NCI-H146 (cell line): ENCODE data around the gene SERINC2.
"Not testable (repeated sequence)": the region's sequence is repeated elsewhere in the genome, so short reads cannot be mapped to it uniquely, and the experiment has no call there.

ENCODE experiments used
- DNase-seq: peaks from one replicate; lab custom pipeline; 2025; lab: John Stamatoyannopoulos, UW

Gene SERINC2

DNA sequence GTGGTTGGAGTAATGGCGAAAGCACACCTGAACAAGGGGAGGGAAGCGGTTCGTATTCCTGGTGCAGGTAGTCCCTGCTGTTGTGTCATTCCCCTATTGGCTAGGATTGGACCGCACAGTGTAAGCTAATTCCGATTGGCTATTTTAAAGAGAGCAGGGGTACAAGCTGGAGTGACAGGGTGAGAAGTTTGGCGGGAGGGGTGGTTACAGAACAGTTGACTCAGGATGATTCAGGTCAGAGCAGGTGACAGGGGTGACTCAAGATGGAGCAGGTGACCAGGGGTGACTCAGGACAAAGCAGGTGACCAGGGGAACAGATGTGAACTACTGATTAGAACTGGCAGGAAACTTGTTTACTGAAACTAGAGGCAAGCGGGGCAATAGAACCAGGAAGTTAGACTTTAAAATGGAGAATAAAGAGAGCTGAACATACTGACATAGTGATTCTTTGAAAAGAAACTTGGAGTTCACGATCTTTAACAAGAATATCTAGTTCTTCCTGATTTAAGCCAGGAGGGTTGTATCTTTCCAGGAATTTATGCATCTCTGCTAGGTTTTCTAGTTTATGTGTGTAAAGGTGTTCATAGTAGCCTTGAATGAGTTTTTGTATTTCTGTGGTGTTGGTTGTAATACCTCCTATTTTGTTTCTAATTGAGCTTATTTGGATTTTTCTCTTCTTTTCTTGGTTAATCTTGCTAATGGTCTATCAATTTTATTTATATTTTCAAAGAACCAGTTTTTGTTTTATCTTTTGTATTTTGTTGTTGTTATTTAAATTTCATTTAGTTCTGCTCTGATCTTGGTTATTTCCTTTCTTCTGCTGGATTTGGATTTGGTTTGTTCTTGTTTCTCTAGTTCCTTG, 58.7 kb downstream of the SERINC2 start:
- DNase-seq: not testable (repeated sequence)

DNA sequence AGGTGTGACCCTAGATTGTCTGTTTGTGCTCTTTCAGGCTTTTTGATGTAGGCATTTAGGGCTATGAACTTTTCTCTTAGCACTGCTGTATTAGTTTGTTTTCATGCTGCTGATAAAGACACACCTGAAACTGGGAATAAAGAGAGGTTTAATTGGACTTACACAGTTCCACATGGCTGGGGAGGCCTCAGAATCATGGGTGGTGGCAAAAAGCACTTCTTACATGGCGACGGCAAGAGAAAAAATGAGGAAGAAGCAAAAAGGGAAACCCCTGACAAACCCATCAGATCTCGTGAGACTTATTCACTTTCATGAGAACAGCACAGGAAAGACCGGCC, 59.3 kb downstream of the SERINC2 start:
- not testable (repeated sequence) for DNase-seq

DNA sequence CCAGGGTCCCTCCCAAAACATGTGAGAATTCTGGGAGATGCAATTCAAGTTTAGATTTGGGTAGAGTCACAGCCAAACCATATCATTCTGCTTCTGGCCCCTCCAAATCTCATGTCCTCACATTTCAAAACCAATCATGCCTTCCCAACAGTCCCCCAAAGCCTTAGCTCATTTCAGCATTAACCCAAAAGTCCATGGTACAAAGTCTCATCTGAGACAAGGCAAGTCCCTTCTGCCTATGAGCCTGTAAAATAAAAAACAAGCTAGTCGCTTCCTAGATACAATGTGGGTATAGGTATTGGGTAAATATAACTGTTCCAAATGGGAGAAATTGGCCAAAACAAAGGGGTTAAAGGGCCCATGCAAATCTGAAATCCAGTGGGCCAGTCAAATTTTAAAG, 59.7 kb downstream of the SERINC2 start:
- DNase-seq: not testable (repeated sequence)

DNA sequence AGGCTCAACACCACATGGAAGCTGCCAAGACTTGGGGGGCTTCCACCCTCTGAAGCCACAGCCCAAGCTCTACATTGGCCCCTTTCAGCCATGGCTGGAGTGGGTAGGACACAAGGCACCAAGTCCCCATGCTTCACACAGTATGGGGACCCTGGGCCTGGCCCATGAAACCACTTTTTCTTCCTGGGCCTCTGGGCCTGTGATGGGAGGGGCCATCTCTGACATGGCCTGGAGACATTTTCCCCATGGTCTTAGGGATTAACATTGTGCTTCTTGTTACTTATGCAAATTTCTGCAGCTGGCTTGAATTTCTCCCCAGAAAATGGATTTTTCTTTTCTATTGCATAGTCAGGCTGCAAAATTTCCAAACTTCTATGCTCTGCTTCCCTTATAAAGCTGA, 60.5 kb downstream of the SERINC2 start:
- DNase-seq: not testable (repeated sequence)

DNA sequence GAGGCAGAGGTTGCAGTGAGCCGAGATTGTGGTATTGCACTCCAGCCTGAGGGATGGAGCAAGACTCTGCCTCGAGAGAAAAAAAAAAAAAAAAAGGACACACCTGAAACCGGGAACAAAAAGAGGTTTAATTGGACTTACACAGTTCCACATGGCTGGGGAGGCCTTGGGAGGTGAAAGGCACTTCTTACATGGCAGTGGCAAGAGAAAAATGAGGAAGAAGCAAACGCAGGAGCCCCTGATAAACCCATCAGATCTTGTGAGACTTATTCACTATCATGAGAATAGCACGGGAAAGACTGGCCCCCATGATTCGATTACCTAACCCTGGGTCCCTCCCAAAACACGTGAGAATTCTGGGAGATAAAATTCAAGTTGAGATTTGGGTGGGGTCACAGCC, 61.6 kb downstream of the SERINC2 start:
- not testable (repeated sequence) for DNase-seq

DNA sequence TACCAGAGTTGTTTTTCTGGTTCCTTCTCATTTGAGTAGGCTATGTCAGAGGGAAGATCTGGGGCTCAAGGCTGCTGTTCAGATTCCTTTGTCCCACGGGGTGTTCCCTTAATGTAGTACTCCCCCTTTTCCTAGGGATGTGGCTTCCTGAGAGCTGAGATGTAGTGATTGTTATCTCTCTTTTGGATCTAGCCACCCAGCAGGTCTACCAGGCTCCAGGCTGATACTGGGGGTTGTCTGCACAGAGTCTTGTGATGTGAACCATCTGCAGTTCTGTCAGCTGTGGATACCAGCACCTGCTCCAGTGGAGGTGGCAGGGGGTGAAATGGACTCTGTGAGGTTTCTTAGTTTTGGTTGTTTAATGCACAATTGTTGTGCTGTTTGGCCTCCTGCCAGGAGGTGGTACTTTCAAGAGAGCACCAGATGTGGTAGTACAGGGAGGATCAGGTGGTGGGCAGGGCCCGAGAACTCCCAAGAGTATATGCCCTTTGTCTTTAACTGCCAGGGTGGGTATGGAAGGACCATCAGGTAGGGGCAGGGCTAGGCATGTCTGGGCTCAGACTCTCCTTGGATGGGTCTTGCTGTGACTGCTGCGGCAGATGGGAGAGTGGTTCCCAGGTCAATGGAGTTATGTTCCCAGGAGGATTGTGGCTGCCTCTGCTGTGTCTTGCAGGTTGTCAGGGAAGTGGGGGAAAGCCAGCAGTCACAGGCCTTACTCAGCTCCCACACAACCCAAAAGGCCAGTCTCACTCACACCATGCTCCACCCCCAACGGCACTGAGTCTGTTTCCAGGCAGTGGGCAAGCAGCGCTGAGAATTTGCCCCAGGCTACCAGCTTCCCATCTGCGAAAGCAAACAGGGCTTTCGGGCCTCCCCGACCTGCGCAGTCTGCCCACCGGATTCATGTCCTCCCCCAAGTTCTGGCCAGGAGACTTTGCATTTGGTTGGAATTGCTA, 64.2 kb downstream of the SERINC2 start:
- peak; percentile 82 for DNase-seq

DNA sequence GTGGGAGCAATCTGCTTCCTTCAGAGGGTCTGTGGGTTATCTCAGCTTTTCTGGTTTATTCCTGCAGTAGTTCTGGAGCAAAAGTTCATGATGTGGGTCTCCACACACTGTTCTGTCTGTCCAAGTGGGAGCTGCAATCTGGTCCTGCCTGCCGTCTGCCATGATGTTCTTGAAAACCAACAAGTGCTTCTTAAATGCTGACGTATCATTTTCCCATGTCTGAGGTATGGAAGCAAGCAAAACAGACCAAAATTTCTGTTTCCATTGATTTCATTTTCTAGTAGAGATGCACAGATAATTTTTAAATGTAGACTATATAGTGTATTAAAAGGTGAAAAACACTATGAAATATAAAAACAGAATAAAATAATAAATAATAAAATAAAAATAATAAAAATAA, 65.2 kb downstream of the SERINC2 start:
- no peak for DNase-seq

DNA sequence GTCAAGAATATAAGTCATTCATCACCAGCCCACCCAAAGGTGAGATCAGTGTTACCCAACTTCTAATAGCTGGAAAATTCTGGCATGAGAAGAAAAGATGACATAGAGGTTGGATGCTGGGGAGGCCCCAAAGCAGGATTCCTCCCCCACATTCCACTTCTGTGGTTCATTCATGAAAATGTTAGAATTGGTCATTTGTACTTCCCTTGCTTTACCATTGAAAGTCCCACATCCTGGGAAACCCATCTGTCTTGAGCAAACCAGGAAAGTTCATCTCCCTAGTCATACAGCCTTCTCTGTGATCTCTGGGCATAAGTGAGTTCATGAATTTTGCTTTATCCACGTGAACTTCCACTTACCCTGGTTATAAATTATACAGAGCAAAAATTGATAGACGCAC, 66.8 kb downstream of the SERINC2 start:
- DNase-seq: no peak

DNA sequence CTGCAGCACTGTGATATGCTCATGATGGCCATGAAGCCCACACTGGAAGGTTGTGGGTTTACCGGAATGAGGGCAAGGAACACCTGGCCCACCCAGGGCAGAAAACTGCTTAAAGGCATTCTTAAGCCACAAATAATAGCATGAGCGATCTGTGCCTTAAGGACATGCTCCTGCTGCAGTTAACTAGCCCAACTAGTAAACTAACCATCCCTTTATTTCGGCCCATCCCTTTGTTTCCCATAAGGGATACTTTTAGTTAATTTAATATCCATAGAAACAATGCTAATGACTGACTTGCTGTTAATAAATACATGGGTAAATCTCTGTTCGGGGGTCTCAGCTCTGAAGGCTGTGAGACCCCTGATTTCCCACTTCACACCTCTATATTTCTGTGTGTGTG, 67.4 kb downstream of the SERINC2 start:
- not testable (repeated sequence) for DNase-seq

DNA sequence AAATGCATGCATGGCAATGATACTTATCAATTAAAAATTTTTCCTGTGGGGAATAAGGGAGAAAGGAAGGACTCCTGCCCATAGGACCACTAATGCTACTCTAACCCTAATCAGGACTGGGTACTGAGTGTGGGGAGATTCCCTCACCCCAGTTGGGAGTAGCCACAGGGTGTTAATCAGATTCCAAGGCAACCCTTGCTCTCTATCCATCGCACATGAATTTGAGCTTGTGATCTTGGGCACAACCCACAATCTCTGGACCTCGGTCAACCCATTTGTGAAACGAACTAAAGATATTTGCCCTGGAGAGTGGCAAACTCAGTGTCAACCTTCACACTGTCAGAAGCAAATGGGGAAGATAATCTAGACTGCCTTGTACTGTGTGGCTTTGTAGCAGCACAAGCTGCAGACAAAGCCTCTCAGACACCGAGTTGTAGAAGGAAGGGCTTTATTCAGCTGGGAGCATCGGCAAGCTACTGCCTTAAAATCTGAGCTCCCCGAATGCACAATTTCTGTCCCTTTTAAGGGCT, 69.5 kb downstream of the SERINC2 start:
- DNase-seq: no peak

DNA sequence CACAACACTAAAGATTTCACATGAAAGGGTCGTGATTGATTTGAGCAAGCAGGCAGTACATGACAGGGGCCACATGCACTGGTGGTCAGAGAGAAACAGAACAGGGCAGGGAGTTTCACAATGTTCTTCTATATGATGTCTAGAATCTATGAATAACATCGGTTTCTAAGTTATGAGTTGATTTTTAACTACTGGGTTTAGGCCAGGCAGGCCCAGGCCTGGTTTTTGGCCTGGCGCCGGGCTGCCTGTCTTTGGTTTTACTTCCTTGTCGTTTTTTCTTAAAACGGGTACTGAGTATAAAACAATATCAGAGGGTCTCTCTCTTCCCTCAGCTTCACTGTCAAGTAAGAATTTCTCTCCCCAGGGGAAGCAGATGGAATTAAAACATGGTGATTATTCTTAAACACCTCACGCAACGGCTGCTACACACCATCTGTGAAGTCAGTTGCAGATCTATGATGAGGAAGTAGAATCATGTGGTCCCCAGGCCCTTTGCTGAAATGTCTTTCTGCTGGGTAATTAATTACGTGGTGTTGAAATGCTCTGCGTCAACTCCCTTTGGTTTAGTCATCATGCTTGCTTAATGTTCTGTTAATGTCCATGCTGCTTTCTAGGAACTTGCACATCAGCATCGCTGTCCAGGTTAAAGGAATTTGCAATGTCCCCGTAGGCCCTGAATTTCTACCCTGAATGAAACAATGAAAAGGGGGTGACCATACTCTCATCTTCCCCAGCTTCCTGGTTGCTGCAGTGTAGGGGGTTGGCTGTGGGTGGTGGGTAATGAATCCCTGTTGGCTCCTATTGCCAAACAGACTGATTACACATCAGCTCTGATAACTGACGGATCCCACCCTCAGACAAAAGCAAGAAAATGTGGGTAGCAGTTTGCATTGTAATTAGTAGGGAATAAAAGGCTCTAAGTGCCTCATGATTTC, 70.3 kb downstream of the SERINC2 start:
- DNase-seq: peak; percentile 82
